K562 (cell line): ENCODE data around the gene ZNF665. TPM values are rescaled to one million over a fixed set of nuclear protein-coding genes. Genes with fewer than 3 reads are reported as not detected.

Experiments
- ARID1B ChIP-seq: fragments of 450-650 bp; IDR thresholded peaks from 2 replicates; pipeline ENCODE4 v1.6.1; 2016; ENCODE audit warnings: antibody characterized with exemption, mild to moderate bottlenecking, inconsistent platforms
- BHLHE40 ChIP-seq: IDR thresholded peaks from 2 replicates; pipeline ENCODE4 v1.6.1; 2011; ENCODE audit warnings: low read length, improper control_type of control experiment
- CEBPB ChIP-seq: fragments of 450-650 bp; IDR thresholded peaks from 2 replicates; pipeline ENCODE4 v1.6.1; 2016; ENCODE audit warnings: missing genetic modification characterization, missing compliant biosample characterization
- ETV6 ChIP-seq, 3 experiments: fragments of 150-350 bp in 1 of 3; sonication (generic) in 1 of 3; formaldehyde crosslinking in 1 of 3; IDR thresholded peaks; 2 replicates each; pipeline versions ENCODE4 v1.6.1 to v1.8.0; 2014 to 2022; ENCODE audit warnings: borderline replicate concordance in 2 of 3, low read depth in 2 of 3, antibody characterized with exemption in 1 of 3, low read length in 1 of 3, mild to moderate bottlenecking in 1 of 3, missing genetic modification reagents in 1 of 3
- EZH2 ChIP-seq: IDR thresholded peaks from 2 replicates; pipeline ENCODE4 v1.6.1; 2012; ENCODE audit warnings: low read depth, mild to moderate bottlenecking, inconsistent platforms, low read length, borderline replicate concordance
- KHSRP ChIP-seq: fragments of 450-650 bp; IDR thresholded peaks from 2 replicates; pipeline ENCODE4 v1.6.1; 2017
- NR2F6 ChIP-seq: fragments of 450-650 bp; formaldehyde crosslinking; IDR thresholded peaks from 2 replicates; pipeline ENCODE4 v1.4.0; 2020; ENCODE audit warnings: mild to moderate bottlenecking
- PHF8 ChIP-seq: fragments of 200-600 bp; sonication (generic); IDR thresholded peaks from 2 replicates; pipeline ENCODE4 v1.6.1; 2012; ENCODE audit warnings: mixed run types, mild to moderate bottlenecking, inconsistent platforms, low read length, moderate library complexity, borderline replicate concordance
- POLR2G ChIP-seq: fragments of 200-400 bp; formaldehyde crosslinking; IDR thresholded peaks from 2 replicates; pipeline ENCODE4 v1.6.1; 2017; ENCODE audit warnings: low read depth, mild to moderate bottlenecking, antibody characterized with exemption, low read length, moderate library complexity
- RHOXF2B ChIP-seq: fragments of 250-450 bp; sonication (Bioruptor Pico); conservative IDR thresholded peaks from 2 replicates; pipeline ENCODE4 v1.5.1; 2021
- SRSF1 ChIP-seq: fragments of 200-400 bp; formaldehyde crosslinking; IDR thresholded peaks from 2 replicates; pipeline ENCODE4 v1.6.1; 2017; ENCODE audit warnings: mild to moderate bottlenecking, low read depth, low read length, moderate library complexity
- SRSF3 ChIP-seq: fragments of 200-400 bp; formaldehyde crosslinking; IDR thresholded peaks from 2 replicates; pipeline ENCODE4 v1.6.1; 2016; ENCODE audit warnings: mild to moderate bottlenecking, low read length, moderate library complexity; ENCODE audit not compliant: insufficient read depth
- XRCC3 ChIP-seq: fragments of 450-650 bp; IDR thresholded peaks from 2 replicates; pipeline ENCODE4 v1.6.1; 2017; ENCODE audit warnings: mild to moderate bottlenecking, moderate library complexity
- ZBED1 ChIP-seq: IDR thresholded peaks from 2 replicates; pipeline ENCODE4 v1.6.1; 2014
- ZFX ChIP-seq: sonication (generic); formaldehyde crosslinking; IDR thresholded peaks from 2 replicates; pipeline ENCODE4 v1.8.0; 2022; ENCODE audit warnings: mild to moderate bottlenecking, missing genetic modification reagents, moderate library complexity
- polyA plus RNA-seq, 8 experiments: library from polyadenylated mRNA; depleted of rRNA in 4 of 8; stranded (reverse) in 5 of 8; unstranded in 3 of 8; fragments of >200 nt; fragmentation: Nextera tagmentation in 2 of 8; fragmentation: Illumina TruSeq in 1 of 8; extraction: Ambion mirVana in 2 of 8; extraction: Trizol in 1 of 8; gene quantifications; 2 replicates each; pipeline versions ENCODE4 v1.2.1 to v1.2.3, GENCODE V29; 2011 to 2014; ENCODE audit warnings: inconsistent platforms in 1 of 8, missing spikeins in 1 of 8
- total RNA-seq, 7 experiments: library from RNA; depleted of rRNA in 6 of 7; stranded (reverse); fragments of >200 nt in 6 of 7; fragmentation: Illumina TruSeq in 2 of 7; extraction: Trizol in 2 of 7; gene quantifications; 2 replicates each; pipeline versions ENCODE4 v1.2.1 to v1.2.3, GENCODE V29; 2011 to 2021; ENCODE audit warnings: low replicate concordance in 1 of 7
- TF ChIP-seq, protein P1 (sequence below): fragments of 450-650 bp; IDR thresholded peaks from 2 replicates; pipeline ENCODE4 v1.6.1; 2016; ENCODE audit warnings: missing biosample characterization, missing genetic modification characterization
- TF ChIP-seq, protein P2 (sequence below): fragments of 250-450 bp; sonication (Bioruptor Pico); IDR thresholded peaks from 2 replicates; pipeline ENCODE4 v1.4.0; 2020
- TF ChIP-seq, protein P3 (sequence below): sonication (generic); formaldehyde crosslinking; IDR thresholded peaks from 2 replicates; pipeline ENCODE4 v1.8.0; 2022; ENCODE audit warnings: missing genetic modification reagents, mild to moderate bottlenecking, borderline replicate concordance
- TF ChIP-seq, protein P4 (sequence below): fragments of 250-450 bp; sonication (Bioruptor Pico); IDR thresholded peaks from 2 replicates; pipeline ENCODE4 v1.8.0; 2021; ENCODE audit warnings: borderline replicate concordance, mild to moderate bottlenecking, moderate library complexity; ENCODE audit not compliant: poor library complexity, severe bottlenecking
- TF ChIP-seq, protein P5 (sequence below), 2 experiments: IDR thresholded peaks in 1 of 2; conservative IDR thresholded peaks in 1 of 2; 2 replicates each; pipeline ENCODE4 v1.6.1; 2016; ENCODE audit warnings: low read depth in 2 of 2, mild to moderate bottlenecking in 1 of 2, missing compliant biosample characterization in 1 of 2, missing genetic modification characterization in 1 of 2, moderate library complexity in 1 of 2

Gene ZNF665
- total and polyA plus RNA-seq, 9 of the 15 experiments (the other 6 are each of a cell fraction or from before 2014, with no cell fraction given): 1.9 to 7.6 (median 2.8) TPM

DNA sequence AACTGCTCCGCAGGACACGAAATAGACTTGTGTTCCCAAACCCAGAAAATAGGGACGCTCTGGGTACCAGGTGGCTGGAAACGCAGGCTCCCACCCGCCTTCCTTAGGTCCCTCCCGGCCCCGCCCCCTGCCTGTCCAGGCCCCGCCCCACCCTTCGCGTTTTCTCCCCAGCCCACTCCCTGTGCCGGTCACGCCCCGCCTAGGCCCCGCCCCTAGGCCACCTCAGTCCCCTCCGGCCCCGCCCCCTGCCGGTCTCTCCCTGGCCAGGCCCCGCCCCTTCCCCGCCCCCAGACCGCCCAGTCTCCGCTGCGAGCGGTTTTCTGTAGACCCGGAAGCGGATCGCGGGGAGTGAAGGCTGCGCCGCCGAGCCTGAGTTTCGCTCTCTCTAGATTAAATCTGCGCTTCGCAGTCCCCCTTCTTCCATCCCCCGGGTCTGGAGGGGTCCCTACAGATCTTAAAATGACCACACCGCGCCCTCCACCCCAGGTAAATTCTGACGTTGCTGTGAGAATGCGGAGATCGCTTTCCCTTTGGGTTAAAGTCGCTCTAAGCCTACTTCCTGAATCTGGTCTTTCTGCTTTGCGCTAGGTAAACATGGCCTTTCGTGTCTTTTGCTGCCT, 3.7 kb upstream of the ZNF665 start (continued):
- TF ChIP-seq ZFX (CRISPR knock-in tag) (no peak), SRSF1 (no peak), ZBED1 (no peak), XRCC3 (no peak), KHSRP (no peak), RHOXF2B (CRISPR knock-in tag) (no peak), NR2F6 (CRISPR knock-in tag) (no peak), SRSF3 (no peak), BHLHE40 (no peak), PHF8 (peak; percentile 61; the same call in 1 of the 2 replicates), ETV6 (IDR thresholded peaks at IDR 0.05; ENCODE audit: borderline replicate concordance in 1 of 2, low read depth in 2 of 2, low read length in 1 of 2) (no peak), ETV6 (CRISPR knock-in tag; IDR thresholded peaks at IDR 0.05; ENCODE audit: borderline replicate concordance) (no peak), POLR2G (peak; percentile 44; the same call in 1 of the 2 replicates), ARID1B (no peak), CEBPB (tag) (no peak), EZH2 (no peak)
- TF ChIP-seq, protein P1, sequence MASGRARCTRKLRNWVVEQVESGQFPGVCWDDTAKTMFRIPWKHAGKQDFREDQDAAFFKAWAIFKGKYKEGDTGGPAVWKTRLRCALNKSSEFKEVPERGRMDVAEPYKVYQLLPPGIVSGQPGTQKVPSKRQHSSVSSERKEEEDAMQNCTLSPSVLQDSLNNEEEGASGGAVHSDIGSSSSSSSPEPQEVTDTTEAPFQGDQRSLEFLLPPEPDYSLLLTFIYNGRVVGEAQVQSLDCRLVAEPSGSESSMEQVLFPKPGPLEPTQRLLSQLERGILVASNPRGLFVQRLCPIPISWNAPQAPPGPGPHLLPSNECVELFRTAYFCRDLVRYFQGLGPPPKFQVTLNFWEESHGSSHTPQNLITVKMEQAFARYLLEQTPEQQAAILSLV: no peak
- TF ChIP-seq, protein P2, sequence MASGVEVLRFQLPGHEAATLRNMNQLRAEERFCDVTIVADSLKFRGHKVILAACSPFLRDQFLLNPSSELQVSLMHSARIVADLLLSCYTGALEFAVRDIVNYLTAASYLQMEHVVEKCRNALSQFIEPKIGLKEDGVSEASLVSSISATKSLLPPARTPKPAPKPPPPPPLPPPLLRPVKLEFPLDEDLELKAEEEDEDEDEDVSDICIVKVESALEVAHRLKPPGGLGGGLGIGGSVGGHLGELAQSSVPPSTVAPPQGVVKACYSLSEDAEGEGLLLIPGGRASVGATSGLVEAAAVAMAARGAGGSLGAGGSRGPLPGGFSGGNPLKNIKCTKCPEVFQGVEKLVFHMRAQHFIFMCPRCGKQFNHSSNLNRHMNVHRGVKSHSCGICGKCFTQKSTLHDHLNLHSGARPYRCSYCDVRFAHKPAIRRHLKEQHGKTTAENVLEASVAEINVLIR: no peak
- TF ChIP-seq, protein P3, sequence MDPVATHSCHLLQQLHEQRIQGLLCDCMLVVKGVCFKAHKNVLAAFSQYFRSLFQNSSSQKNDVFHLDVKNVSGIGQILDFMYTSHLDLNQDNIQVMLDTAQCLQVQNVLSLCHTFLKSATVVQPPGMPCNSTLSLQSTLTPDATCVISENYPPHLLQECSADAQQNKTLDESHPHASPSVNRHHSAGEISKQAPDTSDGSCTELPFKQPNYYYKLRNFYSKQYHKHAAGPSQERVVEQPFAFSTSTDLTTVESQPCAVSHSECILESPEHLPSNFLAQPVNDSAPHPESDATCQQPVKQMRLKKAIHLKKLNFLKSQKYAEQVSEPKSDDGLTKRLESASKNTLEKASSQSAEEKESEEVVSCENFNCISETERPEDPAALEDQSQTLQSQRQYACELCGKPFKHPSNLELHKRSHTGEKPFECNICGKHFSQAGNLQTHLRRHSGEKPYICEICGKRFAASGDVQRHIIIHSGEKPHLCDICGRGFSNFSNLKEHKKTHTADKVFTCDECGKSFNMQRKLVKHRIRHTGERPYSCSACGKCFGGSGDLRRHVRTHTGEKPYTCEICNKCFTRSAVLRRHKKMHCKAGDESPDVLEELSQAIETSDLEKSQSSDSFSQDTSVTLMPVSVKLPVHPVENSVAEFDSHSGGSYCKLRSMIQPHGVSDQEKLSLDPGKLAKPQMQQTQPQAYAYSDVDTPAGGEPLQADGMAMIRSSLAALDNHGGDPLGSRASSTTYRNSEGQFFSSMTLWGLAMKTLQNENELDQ (CRISPR knock-in tag): no peak
- TF ChIP-seq, protein P4, sequence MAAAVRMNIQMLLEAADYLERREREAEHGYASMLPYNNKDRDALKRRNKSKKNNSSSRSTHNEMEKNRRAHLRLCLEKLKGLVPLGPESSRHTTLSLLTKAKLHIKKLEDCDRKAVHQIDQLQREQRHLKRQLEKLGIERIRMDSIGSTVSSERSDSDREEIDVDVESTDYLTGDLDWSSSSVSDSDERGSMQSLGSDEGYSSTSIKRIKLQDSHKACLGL (CRISPR knock-in tag): no peak
- TF ChIP-seq, protein P5, sequence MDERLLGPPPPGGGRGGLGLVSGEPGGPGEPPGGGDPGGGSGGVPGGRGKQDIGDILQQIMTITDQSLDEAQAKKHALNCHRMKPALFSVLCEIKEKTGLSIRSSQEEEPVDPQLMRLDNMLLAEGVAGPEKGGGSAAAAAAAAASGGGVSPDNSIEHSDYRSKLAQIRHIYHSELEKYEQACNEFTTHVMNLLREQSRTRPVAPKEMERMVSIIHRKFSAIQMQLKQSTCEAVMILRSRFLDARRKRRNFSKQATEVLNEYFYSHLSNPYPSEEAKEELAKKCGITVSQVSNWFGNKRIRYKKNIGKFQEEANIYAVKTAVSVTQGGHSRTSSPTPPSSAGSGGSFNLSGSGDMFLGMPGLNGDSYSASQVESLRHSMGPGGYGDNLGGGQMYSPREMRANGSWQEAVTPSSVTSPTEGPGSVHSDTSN (CRISPR knock-in tag; IDR thresholded peaks at IDR 0.05; ENCODE audit: low read depth): no peak
- TF ChIP-seq, protein P5 (tag; conservative IDR thresholded peaks at IDR 0.05; ENCODE audit: low read depth): no peak
